ENCODE measurements around the gene INTS11.

INTS11 gene

DNA sequence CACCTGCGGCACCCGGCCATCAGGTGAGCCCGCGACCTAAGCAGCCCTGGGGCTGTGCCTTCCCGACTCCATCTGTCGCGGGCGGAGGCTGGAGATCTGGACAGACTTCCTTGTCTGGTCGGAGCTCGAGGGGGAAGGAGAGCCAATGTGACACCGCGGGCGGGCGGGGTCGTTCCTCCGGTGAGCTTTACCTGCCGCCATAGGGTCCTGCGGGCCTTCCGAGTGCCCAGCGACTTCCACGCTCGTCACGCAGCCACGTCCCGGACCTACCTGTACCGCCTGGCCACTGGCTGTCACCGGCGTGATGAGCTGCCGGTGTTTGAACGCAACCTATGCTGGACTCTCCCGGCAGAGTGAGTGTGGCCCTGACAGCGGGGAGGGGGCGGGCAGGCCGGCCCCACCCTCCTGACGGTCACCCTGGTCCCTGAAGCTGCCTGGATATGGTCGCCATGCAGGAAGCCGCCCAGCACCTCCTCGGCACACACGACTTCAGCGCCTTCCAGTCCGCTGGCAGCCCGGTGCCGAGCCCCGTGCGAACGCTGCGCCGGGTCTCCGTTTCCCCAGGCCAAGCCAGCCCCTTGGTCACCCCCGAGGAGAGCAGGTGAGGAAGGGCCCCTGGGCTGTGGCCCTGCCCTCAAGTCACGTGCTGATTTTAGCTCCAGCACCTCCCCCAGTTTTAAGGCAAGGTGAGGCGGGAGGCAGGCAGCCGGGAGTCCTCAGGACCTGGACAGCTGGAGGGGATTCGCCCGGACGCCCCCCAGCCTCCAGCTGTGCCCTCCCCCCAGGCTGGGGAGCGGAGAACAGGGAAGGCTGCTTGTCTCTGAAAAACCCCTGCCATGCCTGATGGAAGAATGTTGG, 15.0 kb downstream of the INTS11 start:
- H3K27me3 Mint-ChIP-seq = no peaks in the 10 kb centered on the region
- H3K4me3 Mint-ChIP-seq = peak overlapping the region; percentile 81
- H3K36me3 Mint-ChIP-seq (ENCODE audit: low read depth) = peaks cover 4% of the 10 kb centered on the region
- peaks cover 19% of the 10 kb centered on the region for H3K4me1 Mint-ChIP-seq (ENCODE audit: low read depth)
- H3K9me3 Mint-ChIP-seq = no peaks in the 10 kb centered on the region
- H3K27ac Mint-ChIP-seq = peak overlapping the region; percentile 12

DNA sequence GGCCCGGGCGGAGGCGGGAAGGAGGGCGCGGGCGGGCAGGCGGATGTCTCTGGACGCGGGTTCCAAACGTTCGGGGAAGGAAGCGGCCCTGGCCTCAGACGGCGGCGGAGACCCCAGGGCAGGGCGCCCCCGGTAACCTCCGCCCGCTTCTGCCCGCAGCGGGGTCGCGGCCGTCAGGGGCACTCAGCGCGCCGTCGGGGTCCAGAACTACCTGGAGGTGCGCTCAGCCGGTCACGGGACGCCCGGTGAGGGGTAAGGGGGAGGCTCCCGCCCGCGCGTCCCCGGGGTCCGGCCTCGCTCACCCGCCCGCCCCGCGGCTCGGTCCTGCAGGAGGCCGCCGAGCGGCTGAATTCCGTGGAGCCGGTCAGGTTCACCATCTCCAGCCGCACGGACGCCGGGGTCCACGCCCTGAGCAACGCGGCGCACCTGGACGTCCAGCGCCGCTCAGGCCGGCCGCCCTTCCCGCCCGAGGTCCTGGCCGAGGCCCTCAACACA, 15.7 kb downstream of the INTS11 start:
- H3K27ac Mint-ChIP-seq = peak overlapping the region; percentile 84
- H3K36me3 Mint-ChIP-seq (ENCODE audit: low read depth) = peaks cover 3% of the 10 kb centered on the region
- peaks cover 19% of the 10 kb centered on the region for H3K4me1 Mint-ChIP-seq (ENCODE audit: low read depth)
- H3K4me3 Mint-ChIP-seq = peak overlapping the region; percentile 85
- H3K9me3 Mint-ChIP-seq = no peaks in the 10 kb centered on the region
- H3K27me3 Mint-ChIP-seq = no peaks in the 10 kb centered on the region

DNA sequence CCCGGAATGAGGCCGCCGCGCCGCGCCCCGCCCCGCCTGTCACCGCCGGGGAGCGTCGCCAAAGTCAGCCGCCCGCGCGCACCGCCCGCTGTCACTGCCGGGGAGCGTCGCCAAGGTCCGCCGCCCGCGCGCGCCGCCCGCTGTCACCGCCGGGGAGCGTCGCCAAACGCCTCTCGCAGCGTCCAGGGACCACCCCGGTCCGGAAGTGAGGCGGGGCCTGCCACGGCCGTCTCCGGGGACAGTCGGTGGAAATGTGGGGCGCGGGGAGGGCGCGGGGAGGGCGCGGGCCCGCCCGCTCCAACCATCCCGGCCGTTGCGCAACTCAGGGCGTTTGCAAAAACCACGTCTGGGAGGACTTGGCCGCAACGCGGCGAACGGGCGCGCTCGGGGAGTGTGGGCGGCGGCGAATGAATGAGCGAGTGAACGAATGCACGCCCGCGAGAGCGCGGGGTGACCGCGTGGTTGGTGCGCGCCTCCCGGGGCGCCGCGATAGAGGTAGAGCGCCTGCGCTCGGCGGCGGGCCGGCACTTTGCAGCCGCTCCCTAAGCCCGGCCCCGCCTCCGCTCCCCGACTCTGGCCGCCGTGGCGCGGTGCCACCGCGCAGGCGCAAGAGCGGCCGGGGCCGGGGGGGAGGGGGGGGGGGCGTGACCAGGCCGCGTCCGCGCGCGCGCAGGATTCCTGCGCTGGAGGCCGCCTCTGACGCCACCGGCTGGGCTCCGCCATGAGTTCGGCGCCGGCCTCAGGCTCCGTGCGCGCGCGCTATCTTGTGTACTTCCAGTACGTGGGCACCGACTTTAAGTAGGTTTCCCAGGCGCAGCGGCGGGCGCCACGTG, 16.3 kb downstream of the INTS11 start, which contains the start of the genes ACAP3 and PUSL1:
ACAP3 (minus strand) TSS at position 8 of the 833 bp plus-strand sequence. CDS start 115 bp downstream, outside the sequence.
PUSL1 (plus strand) TSS at position 675 of the 833 bp plus-strand sequence; CDS start at position 722, 47 bp downstream.
- H3K9me3 Mint-ChIP-seq = no peaks in the 10 kb centered on the region
- no peaks in the 10 kb centered on the region for H3K27me3 Mint-ChIP-seq
- H3K27ac Mint-ChIP-seq = peak within 1 kb of the TSS; percentile 84
- H3K4me3 Mint-ChIP-seq = peak within 1 kb of the TSS; percentile 86
- no peaks in the 10 kb centered on the region for H3K36me3 Mint-ChIP-seq (ENCODE audit: low read depth)
- peaks cover 19% of the 10 kb centered on the region for H3K4me1 Mint-ChIP-seq (ENCODE audit: low read depth)

DNA sequence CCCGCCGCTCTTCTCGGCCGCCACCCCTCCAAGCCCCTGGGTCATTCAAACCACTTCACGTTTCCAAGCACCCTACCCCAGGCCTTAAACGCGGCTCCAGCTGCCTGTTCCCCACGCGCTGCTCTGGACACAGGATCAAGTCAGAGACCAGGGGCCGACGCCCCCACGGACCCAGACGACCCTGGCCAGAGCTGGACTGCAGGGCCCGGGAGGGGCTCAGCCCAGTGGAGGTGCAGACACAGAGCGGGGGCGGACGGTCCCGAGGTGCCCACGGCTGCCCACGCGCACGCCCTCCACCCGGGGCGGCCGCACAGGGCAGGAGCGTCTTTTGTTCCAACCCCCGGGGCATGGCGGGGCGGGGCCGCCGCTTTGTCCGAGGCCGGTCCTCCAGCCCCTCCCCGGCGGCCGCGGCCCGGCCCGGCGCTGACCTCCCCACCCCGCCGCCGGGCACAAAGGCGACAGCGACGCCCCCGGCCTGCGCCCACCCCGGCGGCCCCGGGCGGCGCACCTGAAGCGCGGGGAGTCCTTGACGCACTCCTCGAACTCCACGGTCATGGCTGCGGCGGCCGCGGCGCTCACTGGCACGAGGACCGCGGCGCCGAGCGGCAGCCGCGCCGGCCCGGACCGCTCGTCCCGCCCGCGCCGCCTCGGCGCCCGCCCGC, 17.1 kb downstream of the INTS11 start:
- Mint-ChIP-seq H3K27me3 (no peaks in the 10 kb centered on the region), H3K4me1 (ENCODE audit: low read depth) (peaks cover 19% of the 10 kb centered on the region), H3K27ac (peak overlapping the region; percentile 40), H3K9me3 (no peaks in the 10 kb centered on the region), H3K36me3 (ENCODE audit: low read depth) (no peaks in the 10 kb centered on the region), H3K4me3 (peak overlapping the region; percentile 86)

DNA sequence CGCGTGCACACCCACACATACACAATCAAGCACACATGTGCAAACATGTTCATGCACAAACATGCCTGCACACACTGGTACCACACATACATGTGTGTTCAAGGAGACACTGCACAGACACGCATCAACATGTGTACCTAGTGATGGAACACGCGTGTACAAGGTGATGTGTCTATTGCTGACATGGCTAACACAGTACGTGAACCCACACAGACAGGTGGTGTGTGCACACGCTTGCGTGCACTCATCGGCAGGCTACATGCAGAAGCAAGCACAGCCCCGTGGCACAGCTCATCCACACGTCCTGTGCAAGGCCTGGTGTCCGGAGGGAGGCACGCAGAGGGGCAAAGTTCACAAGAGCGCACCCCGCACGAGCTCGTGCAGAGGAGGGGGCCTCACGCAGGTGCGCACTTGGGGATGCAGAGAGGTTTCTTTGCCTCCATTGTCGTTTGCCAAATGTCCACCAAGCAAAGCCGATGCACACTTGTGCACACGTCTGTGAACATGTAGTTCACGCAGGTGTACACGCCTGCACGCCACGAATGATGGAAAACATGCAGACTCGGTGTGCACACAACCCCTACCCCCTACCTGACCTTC, 17.7 kb downstream of the INTS11 start:
- no peaks in the 10 kb centered on the region for H3K27me3 Mint-ChIP-seq
- H3K4me1 Mint-ChIP-seq (ENCODE audit: low read depth) = peaks cover 19% of the 10 kb centered on the region
- peak overlapping the region; percentile 40 for H3K27ac Mint-ChIP-seq
- peak overlapping the region; percentile 86 for H3K4me3 Mint-ChIP-seq
- H3K36me3 Mint-ChIP-seq (ENCODE audit: low read depth) = no peaks in the 10 kb centered on the region
- H3K9me3 Mint-ChIP-seq = no peaks in the 10 kb centered on the region

DNA sequence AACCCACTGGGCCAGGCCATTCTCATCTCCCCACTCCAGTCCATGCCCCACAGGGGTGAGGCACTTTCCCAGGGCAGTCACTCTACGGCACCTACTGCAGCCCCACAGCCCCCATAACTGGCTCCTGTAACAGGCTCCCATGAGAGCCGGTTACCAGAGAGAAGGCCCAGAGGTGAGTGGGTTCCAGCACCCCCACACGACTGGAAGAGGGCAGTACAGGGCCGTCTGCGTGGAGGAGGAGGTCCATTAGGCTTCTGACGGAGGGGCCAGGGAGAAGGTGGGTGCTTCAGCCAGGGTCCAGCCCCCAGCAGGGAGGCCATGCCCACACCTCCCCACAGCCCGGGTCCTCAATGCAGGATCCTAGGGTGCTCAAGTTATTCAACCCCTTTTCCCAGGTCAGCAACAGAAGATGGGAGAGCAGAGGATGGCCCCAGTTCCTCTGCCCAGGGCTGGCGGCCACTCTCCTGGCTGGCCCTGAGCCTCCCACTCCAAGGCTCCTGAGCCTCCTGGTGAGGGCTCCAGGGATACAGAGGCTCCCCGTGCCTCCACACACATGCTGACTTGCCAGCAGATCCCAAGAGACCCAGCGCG, 18.3 kb downstream of the INTS11 start:
- peak overlapping the region; percentile 59 for H3K27ac Mint-ChIP-seq
- H3K4me1 Mint-ChIP-seq (ENCODE audit: low read depth) = peaks cover 19% of the 10 kb centered on the region
- H3K27me3 Mint-ChIP-seq = no peaks in the 10 kb centered on the region
- no peaks in the 10 kb centered on the region for H3K9me3 Mint-ChIP-seq
- H3K36me3 Mint-ChIP-seq (ENCODE audit: low read depth) = no peaks in the 10 kb centered on the region
- peak overlapping the region; percentile 86 for H3K4me3 Mint-ChIP-seq

DNA sequence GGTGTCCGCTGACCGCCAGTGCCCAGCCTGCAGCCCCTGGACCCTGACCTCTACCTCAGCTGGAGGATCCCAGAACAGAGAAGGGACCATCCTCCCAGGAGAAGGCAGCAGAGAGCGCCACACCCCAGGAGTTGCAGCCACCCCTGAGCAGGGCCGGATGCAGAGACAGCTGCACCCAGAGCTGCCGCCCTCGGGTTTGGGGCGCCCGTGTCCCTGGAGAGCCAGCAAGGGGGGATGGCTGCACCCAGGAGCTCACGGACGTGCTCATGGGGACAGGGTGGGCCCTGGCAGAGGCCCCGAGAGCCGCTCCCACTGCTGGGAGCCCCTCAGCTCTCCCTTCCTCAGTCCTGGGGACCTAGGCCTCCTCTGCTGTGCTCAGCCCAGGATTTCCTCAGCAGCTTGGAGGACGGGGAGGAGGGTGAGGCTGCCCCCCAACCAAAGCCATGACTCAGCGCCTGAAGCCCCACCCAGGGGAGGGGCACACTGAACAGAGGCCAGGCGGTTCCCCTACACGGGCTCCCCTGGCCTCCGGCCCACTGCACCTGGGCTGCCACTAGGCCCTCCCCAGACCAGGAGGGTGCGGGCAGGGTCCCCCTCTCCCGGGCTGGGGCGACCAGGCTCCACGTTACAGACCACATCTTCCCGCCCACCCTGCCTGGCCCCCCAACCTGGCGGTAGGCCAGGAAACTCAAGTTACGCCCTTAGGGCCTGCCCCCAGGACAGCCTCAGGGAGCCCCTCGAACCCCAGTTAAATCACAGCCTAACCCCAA, 19.0 kb downstream of the INTS11 start:
- Mint-ChIP-seq H3K4me3 (peak overlapping the region; percentile 86), H3K27ac (peak overlapping the region; percentile 59), H3K9me3 (no peaks in the 10 kb centered on the region), H3K27me3 (no peaks in the 10 kb centered on the region), H3K36me3 (ENCODE audit: low read depth) (no peaks in the 10 kb centered on the region), H3K4me1 (ENCODE audit: low read depth) (peaks cover 19% of the 10 kb centered on the region)

DNA sequence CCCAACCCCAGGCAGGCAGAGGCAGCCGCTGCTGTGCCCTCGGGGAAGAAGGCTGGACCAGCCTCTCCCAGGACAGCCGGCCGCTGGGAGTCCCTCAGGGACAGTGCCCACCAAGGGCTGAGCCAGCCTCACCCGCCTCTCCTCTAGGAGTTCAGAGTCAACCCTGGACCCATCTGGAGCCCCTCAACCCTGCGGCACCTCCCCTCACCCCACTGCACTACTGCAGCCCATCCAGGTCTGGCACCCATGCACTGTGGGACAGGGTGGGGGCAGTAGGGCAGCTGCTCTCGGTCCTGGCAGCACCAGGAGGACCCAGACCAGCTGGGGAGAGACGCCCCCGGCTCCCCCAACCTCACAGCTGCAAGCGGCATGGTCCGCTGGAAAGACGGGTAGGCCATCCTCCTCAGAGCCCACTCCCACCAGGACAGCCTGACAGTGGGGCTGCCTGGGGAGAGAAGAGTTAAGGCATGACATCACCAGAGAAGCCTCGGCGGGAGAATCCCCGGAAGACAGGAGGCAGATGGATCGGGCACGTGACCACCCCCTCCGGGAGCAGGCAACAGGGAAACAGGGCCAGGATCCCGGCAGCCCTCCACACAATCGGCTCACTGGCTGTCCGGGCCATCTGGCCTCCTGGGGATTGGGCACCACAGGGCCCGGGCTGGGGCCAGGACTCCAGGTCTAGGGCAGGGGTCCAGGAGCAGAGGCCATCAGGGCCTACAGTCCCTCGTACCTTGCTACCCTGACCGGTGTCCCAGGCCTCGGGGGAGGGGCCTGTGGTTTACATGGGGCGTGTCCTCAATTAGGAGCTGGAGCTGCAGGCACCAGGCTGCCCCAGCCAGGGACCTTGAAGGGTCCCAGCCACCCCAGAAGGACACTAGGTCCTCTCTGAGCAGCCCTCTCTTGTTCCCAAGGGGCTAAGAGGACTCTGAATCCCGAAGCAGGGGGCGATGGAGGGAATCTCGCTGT, 19.8 kb downstream of the INTS11 start:
- H3K4me1 Mint-ChIP-seq (ENCODE audit: low read depth) = peaks cover 19% of the 10 kb centered on the region
- H3K27ac Mint-ChIP-seq = no peak overlapping the region

DNA sequence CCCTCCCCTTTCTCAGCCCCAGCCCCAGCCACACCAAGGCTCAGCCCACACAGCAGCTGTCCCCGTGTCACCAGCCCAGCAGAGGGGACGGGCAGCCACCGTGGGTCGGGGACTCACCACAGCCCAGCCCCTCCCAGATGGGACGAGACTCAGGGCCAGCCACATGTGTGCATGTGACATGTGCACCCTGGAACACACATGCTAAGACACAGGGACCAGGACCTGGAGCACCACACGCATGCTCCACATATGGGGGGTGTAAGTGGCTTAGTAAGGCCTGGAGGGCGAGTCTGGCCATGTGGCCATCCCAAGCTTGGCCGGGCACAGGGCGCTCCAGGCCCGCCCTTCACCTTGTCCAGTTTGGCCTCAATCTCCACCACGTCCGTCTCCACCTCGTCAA, 20.7 kb downstream of the INTS11 start:
- no peaks in the 10 kb centered on the region for H3K36me3 Mint-ChIP-seq (ENCODE audit: low read depth)
- H3K9me3 Mint-ChIP-seq = no peaks in the 10 kb centered on the region
- H3K27ac Mint-ChIP-seq = no peak overlapping the region
- H3K4me1 Mint-ChIP-seq (ENCODE audit: low read depth) = peaks cover 19% of the 10 kb centered on the region
- H3K27me3 Mint-ChIP-seq = no peaks in the 10 kb centered on the region
- H3K4me3 Mint-ChIP-seq = no peak overlapping the region

More for the DNA sequence above, 19.8 kb downstream of the INTS11 start:
- Mint-ChIP-seq H3K4me3 (peak overlapping the region; percentile 45), H3K27me3 (no peaks in the 10 kb centered on the region), H3K9me3 (no peaks in the 10 kb centered on the region), H3K36me3 (ENCODE audit: low read depth) (no peaks in the 10 kb centered on the region)

DNA sequence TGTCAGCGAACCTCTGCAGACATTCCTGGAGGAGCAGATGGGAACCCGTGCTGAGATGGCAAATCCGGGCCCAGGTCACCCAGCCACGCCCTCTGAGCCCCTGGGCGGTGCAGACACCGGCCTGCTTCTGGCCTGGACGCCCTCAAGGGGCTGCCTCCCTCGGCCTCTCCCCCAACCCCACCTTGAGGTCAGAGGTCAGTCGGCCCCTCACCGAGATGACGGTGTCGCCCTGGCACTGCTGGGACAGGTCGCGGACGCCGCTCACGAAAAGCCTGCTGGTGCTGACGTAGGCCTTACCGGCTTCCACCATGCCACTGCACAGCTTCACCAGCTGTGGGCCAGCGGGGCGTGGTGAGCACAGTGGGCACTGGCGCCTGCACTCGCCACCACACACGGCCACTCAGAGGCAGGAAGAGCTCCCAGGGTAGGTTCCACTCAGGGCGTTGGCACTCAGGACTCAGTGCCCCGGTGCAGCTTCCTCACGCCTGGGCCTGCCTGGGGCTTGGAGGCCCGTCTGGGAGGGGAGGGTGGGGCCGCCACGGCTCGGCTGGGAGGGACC, 21.4 kb downstream of the INTS11 start:
- Mint-ChIP-seq H3K4me1 (ENCODE audit: low read depth) (peaks cover 19% of the 10 kb centered on the region), H3K36me3 (ENCODE audit: low read depth) (no peaks in the 10 kb centered on the region), H3K9me3 (no peaks in the 10 kb centered on the region), H3K27me3 (no peaks in the 10 kb centered on the region), H3K27ac (no peak overlapping the region), H3K4me3 (no peak overlapping the region)

DNA sequence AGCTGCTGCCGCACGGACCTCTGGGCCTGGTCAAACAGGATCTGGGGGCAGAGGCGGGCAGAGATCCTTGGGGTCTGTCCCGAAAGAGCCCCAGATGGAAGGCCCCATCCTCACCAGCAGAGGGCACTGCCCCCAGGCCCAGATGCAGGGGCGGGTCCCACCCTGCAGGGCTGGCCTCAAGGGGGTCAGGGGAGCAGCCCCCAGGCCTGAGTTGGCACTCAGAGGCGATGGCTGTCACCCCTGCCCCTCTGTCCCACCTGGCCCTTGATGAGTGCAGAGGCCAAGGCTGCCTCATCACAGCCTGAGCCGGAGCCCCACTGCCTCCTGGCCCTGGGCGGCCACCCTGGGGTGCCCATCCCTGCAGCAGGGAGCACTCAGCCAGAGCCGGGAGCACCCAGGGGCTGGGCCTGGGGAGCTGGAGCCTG, 22.4 kb downstream of the INTS11 start:
- no peak overlapping the region for H3K4me3 Mint-ChIP-seq

DNA sequence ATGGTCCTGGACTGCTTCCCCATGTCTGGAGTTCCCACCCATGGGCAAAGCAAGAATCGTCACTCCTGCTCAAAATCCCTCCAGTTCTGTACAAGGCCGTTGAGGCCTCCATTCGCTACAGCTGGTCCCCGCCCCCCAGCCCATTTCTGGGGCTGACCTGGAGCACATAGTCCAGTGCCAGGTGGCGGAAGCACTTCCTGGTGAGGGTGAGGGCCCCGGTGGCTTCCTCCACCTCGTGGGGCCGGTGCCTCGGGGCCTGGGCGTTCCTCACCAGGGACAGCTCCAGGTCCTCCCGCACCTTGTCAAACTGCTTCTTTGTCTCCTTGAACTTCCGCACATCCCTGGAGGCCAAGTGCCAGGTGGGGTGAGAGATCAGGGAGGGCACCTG, 24.1 kb downstream of the INTS11 start:
- Mint-ChIP-seq H3K36me3 (ENCODE audit: low read depth) (no peaks in the 10 kb centered on the region), H3K27ac (no peak overlapping the region), H3K9me3 (no peaks in the 10 kb centered on the region), H3K4me1 (ENCODE audit: low read depth) (peaks cover 3% of the 10 kb centered on the region), H3K27me3 (no peaks in the 10 kb centered on the region), H3K4me3 (no peak overlapping the region)

More for the DNA sequence above, 22.4 kb downstream of the INTS11 start:
- no peaks in the 10 kb centered on the region for H3K27me3 Mint-ChIP-seq
- H3K27ac Mint-ChIP-seq = no peak overlapping the region
- H3K4me1 Mint-ChIP-seq (ENCODE audit: low read depth) = peaks cover 17% of the 10 kb centered on the region
- H3K36me3 Mint-ChIP-seq (ENCODE audit: low read depth) = no peaks in the 10 kb centered on the region
- no peaks in the 10 kb centered on the region for H3K9me3 Mint-ChIP-seq
